ENCODE results near the gene ARHGEF7. TPM values are rescaled to one million over a fixed set of nuclear protein-coding genes. Genes with fewer than 3 reads are reported as not detected.

Gene ARHGEF7
- total RNA-seq, 4 donors from 2014 or later: 88.7 to 119 (median 110) TPM

- TF ChIP-seq CTCF (IDR thresholded peaks at IDR 0.05): no peak
- TF ChIP-seq POLR2A (IDR thresholded peaks at IDR 0.05): no peak
- TF ChIP-seq EP300 (IDR thresholded peaks at IDR 0.05): no peak
- Histone ChIP-seq H3K36me3 (peaks cover 0 to 69% (median 26%) of the 10 kb centered on the region in 3 donors), H3K4me1 (peaks cover 0 to 31% (median 9%) of the 10 kb centered on the region in 4 donors), H3K27ac (no peak overlapping the region), H3K9me3 (no peaks in the 10 kb centered on the region), H3K4me3 (no peak overlapping the region), H3K27me3 (no peaks in the 10 kb centered on the region)
- 92 to 93% methylated on average over 10 of the region's 10 CpGs for WGBS, 2 donors
- no peak for DNase-seq (ENCODE audit: low spot score in 2 of 2)
Measured at GRCh38 chr13:111278258-111278657, 163.1 kb downstream of the ARHGEF7 start.

GRCh38 chr13:111278743-111279652 lies 163.9 kb downstream of the ARHGEF7 start:
- Histone ChIP-seq H3K27ac (peak overlapping the region in 2 of 4 donors; percentile 18 to 26), H3K4me3 (no peak overlapping the region), H3K27me3 (no peaks in the 10 kb centered on the region), H3K4me1 (peaks cover 0 to 31% (median 9%) of the 10 kb centered on the region in 4 donors), H3K36me3 (peaks cover 0 to 70% (median 34%) of the 10 kb centered on the region in 3 donors), H3K9me3 (no peaks in the 10 kb centered on the region)
- 91% methylated on average over 17 of the region's 17 CpGs for WGBS, 2 donors
- DNase-seq (ENCODE audit: low spot score in 2 of 2): no peak
- TF ChIP-seq EP300 (IDR thresholded peaks at IDR 0.05) (no peak), CTCF (IDR thresholded peaks at IDR 0.05) (no peak)

DNA sequence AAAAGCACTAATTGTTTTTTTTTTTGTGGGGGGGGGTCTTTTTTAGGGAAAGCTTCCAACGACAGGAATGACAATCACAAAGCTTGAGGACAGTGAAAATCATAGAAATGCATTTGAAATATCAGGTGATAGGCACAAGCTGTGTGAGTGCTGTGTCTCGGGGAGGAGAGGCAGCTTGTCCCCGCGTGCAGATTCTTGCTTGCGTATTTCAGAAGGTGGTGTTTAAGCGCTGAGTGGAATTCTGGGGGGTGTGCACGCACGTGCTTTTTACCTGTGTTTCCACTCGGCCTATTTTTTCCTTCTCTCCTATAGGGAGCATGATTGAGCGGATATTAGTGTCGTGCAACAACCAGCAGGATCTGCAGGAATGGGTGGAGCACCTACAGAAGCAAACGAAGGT lies 165.1 kb downstream of the ARHGEF7 start:
- peak overlapping the region in 1 of 4 donors; percentile 85 for H3K27ac ChIP-seq
- TF ChIP-seq POLR2A (IDR thresholded peaks at IDR 0.05): no peak
- TF ChIP-seq EP300 (IDR thresholded peaks at IDR 0.05): no peak
- TF ChIP-seq CTCF (IDR thresholded peaks at IDR 0.05): no peak
- no peak overlapping the region for H3K4me3 ChIP-seq
- peaks cover 0 to 31% (median 9%) of the 10 kb centered on the region in 4 donors for H3K4me1 ChIP-seq
- no peak for DNase-seq (ENCODE audit: low spot score in 2 of 2)
- no peaks in the 10 kb centered on the region for H3K9me3 ChIP-seq
- H3K27me3 ChIP-seq: no peaks in the 10 kb centered on the region
- peaks cover 0 to 80% (median 35%) of the 10 kb centered on the region in 3 donors for H3K36me3 ChIP-seq
- 85 to 91% methylated on average over 12 of the region's 12 CpGs for WGBS, 2 donors

DNA sequence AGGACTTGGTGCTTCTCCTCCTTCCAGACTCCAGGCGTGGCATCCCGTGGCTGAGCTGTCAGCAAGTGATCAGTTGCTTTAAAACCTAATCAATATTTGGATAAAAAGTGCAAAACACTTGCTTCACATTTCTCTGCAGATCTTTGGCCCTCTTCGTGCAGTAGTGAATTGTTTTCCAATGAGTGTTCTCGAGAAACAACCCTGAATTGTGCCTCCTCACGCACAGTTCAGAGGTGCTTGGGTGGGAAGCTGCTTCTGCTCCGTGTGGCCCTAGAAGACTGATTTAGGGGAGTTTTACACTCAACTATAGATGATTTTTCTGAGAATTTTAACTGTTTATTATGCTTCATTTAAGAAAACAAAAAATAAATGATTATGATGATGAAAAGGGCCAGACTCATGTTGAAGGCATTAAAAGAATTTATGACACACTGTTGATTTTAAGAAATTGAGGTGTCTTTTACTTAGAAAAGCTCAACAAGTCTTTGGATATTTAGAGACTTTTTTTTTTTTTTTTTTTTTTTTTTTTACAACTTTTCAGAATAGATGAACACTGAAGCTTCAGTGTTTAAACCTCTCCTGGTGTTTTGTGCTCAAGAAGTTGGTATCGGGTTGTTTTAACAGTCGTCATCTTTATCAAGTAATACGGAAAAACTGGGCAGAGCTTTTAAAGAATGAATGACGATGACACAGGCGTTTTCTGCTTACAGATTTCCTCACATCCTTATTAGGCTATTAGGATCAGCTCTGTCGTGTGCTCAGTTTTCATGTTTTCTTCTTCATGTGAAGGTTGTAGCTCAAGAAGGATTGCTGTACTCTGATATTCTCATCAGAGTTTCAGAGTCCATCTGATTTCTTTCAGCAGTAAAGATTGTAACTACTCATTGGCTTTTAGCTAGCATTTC lies 165.8 kb downstream of the ARHGEF7 start:
- peaks cover 0 to 80% (median 30%) of the 10 kb centered on the region in 3 donors for H3K36me3 ChIP-seq
- H3K9me3 ChIP-seq: no peaks in the 10 kb centered on the region
- 53 to 54% methylated on average over 12 of the region's 12 CpGs for WGBS, 2 donors
- no peaks in the 10 kb centered on the region for H3K27me3 ChIP-seq
- DNase-seq (ENCODE audit: low spot score in 2 of 2): no peak
- peaks cover 0 to 31% (median 9%) of the 10 kb centered on the region in 4 donors for H3K4me1 ChIP-seq
- H3K27ac ChIP-seq: peak overlapping the region; percentile 31 to 85 (median 56)
- TF ChIP-seq EP300 (IDR thresholded peaks at IDR 0.05) (no peak), POLR2A (IDR thresholded peaks at IDR 0.05) (no peak), CTCF (IDR thresholded peaks at IDR 0.05) (no peak)
- H3K4me3 ChIP-seq: no peak overlapping the region
